GM12891 (cell line): ENCODE data around the gene ACVR1.
"Not testable (repeated sequence)": the region's sequence is repeated elsewhere in the genome, so short reads cannot be mapped to it uniquely, and the experiment has no call there.

Experiments used
- DNase-seq: peaks from one replicate; pipeline ENCODE4 v3.0.0; 2011; ENCODE audit warnings: low spot score; ENCODE audit not compliant: insufficient read length
- FAIRE-seq: peaks from 2 replicates; lab custom pipeline; 2011; peaks lifted over from hg19 to GRCh38; lab: Jason Lieb, UNC
- PAX5 ChIP-seq: IDR thresholded peaks from 2 replicates; pipeline ENCODE4 v1.6.1; 2011; ENCODE audit warnings: low read length, moderate library complexity, mild to moderate bottlenecking; ENCODE audit not compliant: insufficient read depth, severe bottlenecking
- POLR2A ChIP-seq: IDR thresholded peaks from 2 replicates; pipeline ENCODE4 v1.6.1; 2011; ENCODE audit warnings: low read depth, low read length, control low read depth
- POLR2AphosphoS5 ChIP-seq: IDR thresholded peaks from 2 replicates; pipeline ENCODE4 v1.6.1; 2011; ENCODE audit warnings: low read depth, low read length, control low read depth
- POU2F2 ChIP-seq: IDR thresholded peaks from 2 replicates; pipeline ENCODE4 v1.6.1; 2011; ENCODE audit warnings: low read depth, mild to moderate bottlenecking, control low read depth, low read length, moderate library complexity
- SPI1 ChIP-seq: IDR thresholded peaks from 2 replicates; pipeline ENCODE4 v1.6.1; 2011; ENCODE audit warnings: low read depth, low read length, control low read depth
- TAF1 ChIP-seq: IDR thresholded peaks from 2 replicates; pipeline ENCODE4 v1.6.1; 2011; ENCODE audit warnings: low read depth, low read length, control low read depth

The ACVR1 gene

DNA sequence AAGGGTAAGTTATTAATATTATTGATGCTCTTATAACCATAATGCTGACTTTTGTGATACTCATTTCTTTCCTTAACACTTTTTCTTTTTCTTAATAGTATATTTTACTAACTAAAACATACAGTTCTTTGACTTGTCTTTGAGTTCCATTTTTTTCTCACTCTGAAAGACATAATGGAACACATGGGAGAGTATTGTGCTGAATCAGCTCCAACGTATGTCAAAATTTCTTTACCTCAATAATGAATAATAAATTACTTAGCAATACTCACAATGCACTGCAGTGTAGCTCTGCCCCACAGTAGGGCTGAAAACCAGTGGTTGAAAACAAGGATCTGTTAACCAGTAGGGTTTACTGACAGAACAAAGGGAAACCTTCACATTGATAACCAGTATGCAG, 40.7 kb downstream of the ACVR1 start:
- TF ChIP-seq TAF1, result no peak
- FAIRE-seq (no peak), DNase-seq (no peak)

DNA sequence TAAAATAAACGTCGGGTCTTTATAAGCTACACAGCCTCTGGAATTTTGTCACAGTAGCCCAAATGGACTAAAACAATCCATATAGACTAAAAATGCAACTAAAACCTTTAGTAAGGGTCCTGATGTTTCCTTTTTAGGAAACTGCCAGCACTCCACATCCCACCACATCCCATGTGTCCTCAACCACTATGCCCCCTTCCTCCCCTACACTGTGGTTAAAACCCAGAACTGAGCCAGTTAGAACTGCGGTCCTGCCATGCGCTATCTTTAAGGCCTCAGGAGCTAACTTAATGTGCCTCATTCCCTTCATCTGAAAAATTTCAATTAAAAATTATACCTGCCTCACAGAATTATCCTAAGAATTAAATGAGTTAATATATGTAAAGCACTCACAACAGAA, 41.1 kb downstream of the ACVR1 start:
- TF ChIP-seq POLR2AphosphoS5 (no peak), SPI1 (no peak), PAX5 (no peak)
- DNase-seq (no peak), FAIRE-seq (no peak)

DNA sequence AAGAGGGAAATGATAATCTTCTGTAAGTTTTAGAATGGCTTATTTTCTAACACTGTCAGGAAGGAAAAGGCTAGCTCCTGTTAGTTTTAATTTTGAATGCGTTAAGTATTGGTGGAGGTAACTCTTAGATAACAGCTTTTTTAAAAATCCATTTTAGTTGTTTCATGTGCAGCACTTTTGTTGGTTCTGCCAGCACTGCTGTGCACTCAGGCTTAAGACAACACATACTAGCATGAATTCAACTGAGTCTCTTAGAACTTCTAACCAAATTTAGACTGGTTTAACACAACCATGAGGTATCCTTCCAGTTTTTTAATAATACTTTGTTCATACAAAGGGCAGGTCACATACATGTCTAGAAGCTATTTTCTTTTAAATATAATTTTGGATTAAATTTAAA, 42.4 kb downstream of the ACVR1 start:
- no peak for TF ChIP-seq SPI1
- TF ChIP-seq POU2F2, result no peak
- no peak for TF ChIP-seq POLR2A
- TF ChIP-seq TAF1, result no peak
- no peak for TF ChIP-seq PAX5
- DNase-seq (no peak), FAIRE-seq (no peak)

DNA sequence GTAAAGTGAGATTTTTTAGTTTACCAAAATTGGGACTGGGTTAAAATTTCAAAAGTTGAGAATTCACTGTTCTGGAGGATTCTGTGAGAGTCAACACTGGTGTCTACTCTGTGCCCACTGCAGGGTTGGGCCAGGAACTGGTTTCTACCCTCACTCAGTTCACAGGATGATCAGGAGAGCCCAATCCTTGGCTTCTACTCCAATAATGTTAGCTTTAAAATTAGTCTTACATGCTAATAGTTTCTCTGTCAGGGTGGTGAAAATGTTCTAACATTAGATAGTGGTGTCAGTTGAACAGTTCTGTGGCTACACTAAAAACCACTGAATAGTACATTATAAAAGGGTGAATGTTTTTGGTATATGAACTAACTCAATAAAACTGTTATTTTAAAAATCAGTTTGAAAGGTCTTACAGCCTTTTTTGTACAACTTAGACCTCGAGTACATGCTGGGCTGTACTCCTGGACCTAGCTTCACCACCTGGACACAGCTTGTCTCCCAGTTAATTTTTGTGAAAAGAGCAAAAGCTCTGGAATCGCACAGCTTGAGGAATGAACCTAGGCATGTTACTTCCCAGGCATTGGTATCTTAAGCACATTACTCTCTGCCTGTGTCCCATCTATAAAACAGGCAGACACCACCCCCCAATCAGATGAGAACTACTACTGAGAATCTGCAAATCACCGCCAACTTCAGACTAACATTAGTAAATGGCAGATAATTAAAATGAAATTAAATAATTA, 44.4 kb downstream of the ACVR1 start:
- FAIRE-seq (no peak), DNase-seq (no peak)
- TF ChIP-seq POU2F2 (no peak), TAF1 (no peak), SPI1 (no peak), PAX5 (no peak), POLR2AphosphoS5 (no peak), POLR2A (no peak)

DNA sequence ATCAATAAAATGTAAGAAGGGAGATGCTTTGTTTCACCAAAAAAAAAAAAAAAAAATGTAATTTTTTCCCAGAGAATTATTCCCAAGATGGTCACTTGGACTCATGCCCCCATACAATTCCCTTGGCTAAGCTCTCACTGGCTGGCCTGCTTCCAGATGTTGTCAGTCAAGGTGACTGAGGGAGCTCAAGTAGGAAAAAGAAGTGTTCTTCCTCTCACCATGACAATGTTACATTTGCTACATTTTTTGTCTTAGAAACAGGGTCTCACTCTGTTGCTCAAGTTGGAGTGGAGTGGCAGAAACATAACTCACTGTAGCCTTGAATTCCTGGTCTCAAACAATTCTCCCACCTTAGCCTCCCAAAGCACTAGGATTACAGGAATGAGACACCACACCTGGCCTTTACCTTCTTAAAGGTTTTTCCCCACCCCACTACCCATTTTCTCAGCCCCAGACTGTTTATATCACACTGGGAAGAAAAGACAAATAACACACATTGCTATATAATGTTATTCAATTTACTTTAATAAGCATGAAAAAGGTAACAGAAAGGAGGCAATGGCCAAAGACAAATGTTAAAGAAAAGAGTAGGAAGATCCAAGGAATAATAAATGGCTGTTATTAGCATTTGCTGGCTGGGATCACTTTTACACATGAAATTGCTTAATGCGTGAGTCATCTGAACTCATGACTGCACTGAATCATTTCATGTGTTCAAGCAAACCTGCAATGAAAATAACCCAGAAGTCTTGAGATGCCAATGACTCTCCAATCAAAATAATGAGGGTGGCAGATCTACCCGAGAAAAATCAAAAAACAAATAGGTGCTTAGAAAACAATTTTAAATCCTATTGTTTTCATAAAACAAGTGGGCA, 45.2 kb downstream of the ACVR1 start:
- TF ChIP-seq SPI1 (no peak), POLR2A (no peak), PAX5 (no peak), POU2F2 (no peak), TAF1 (no peak), POLR2AphosphoS5 (no peak)
- no peak for DNase-seq
- no peak for FAIRE-seq

DNA sequence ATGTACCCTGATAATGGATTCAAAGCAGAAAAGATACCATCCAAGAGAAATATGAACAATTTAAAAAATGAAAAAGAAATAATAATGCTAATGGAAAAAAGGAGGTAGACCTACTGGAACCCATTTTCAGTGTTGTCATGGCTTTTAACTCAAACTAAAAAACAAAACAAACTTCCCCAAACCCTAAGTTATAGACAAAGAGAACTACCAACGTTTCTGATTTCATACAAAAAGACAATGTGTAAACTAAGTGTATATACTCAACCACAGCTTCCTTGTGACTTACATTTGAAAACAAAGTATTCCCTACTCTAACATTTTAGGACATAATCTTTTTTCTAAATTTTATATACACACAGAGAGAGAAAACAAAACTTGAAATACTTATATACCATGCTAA, 45.9 kb downstream of the ACVR1 start:
- no peak for FAIRE-seq

DNA sequence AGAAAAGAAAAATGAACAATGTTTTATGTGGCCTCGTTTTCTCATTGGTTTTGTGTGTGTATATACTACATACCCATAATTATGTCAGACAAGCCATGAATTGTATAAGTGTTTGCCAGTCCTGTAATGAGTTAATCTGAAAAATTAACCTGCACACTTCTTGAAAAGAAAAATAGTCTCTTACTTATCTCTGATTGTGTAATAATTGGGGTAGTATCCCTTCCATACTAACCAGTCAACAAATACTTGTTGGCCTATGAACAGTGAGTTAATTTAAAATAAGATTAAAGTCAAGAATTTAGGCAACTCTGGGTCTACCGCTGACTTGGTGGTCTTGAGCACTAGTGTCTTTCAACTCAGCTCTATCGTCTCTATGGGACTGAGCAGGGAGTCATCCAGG, 48.8 kb downstream of the ACVR1 start:
- FAIRE-seq, result no peak
- DNase-seq, result no peak
- TF ChIP-seq POLR2AphosphoS5, result no peak
- no peak for TF ChIP-seq POLR2A
- TF ChIP-seq SPI1, result no peak
- TF ChIP-seq PAX5, result no peak
- TF ChIP-seq TAF1, result no peak
- no peak for TF ChIP-seq POU2F2

More for the DNA sequence above, 45.9 kb downstream of the ACVR1 start:
- TF ChIP-seq POU2F2 (no peak), POLR2AphosphoS5 (no peak), TAF1 (no peak), PAX5 (no peak), POLR2A (no peak), SPI1 (no peak)
- DNase-seq, result no peak

DNA sequence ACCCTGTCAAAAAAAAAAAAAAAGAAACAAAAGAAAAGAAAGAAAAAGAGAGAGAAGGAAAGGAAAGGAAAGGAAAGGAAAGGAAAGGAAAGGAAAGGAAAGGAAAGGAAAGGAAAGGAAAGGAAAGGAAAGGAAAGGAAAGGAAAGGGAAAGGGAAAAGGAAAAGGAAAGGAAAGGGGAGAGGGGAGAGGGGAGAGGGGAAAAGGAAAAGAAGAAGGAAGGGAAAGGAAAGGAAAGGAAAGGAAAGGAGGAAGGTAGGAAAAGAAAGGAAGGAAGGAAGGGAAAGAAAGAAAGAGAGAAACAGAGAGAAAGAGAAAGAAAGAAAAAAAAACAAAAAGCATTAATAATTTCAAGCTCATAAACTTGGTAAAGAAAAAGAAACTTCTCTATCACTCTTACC, 49.5 kb downstream of the ACVR1 start:
- FAIRE-seq, DNase-seq: not testable (repeated sequence)

DNA sequence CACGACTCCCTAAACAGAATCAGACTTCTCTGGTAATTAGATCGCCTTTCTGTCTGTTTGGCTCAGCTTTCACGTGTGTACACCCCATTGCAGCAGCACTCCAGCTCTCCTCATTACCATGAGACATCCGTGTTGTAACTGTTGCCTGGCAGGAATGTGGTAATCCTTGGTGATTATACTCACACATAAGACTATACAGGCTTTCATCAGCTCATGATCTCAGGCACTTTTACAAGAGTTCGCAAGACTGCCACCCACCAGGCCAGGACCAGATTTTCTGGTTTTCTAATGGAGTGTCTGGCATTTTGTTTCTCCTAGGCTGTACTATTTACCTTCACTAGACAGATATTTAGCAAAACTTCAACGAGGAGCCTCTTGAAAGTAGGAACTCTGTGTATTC, 50.2 kb downstream of the ACVR1 start:
- FAIRE-seq, result no peak
- TF ChIP-seq SPI1 (no peak), TAF1 (no peak), PAX5 (no peak), POLR2AphosphoS5 (no peak), POLR2A (no peak), POU2F2 (no peak)
- DNase-seq, result no peak

DNA sequence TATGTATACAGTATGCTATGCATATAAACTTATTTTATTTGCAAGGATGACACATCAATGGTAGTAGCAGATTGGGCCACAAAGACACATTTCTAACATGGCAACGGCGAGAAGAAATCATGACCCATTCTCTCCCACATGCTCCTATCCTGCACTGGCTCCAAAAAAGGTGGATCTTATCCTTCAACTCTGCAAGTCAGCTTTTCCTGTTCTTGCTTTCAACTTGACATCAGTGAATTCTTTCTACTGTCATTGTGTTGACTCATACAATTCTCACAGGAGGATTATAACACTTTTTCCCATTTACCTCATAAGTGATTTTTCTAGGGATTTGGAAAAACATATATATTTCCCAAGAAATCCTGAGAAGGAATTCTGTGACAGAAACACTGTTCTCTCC, 53.1 kb downstream of the ACVR1 start:
- DNase-seq, result no peak
- no peak for FAIRE-seq
- TF ChIP-seq TAF1 (no peak), PAX5 (no peak), POLR2A (no peak), POLR2AphosphoS5 (no peak)
